Mucosa of rectum (tissue), 2 donors: Measurements from ENCODE around the gene LAPTM5.

Experiments
- H3K27ac ChIP-seq, 2 donors: one replicate each; pipeline ENCODE4 v1.7.0; 2013; ENCODE audit warnings: inconsistent platforms in 2 of 2, low read depth in 2 of 2, low read length in 2 of 2
- H3K27me3 ChIP-seq, 2 donors: one replicate each; pipeline ENCODE4 v1.7.0; 2013; ENCODE audit warnings: low read length in 2 of 2; ENCODE audit not compliant: control insufficient read depth in 2 of 2, insufficient read depth in 2 of 2
- H3K36me3 ChIP-seq, 2 donors: one replicate each; pipeline ENCODE4 v1.7.0; 2013; ENCODE audit warnings: low read length in 2 of 2; ENCODE audit not compliant: control insufficient read depth in 2 of 2, insufficient read depth in 2 of 2
- H3K4me1 ChIP-seq, 2 donors: one replicate each; pipeline ENCODE4 v1.7.0; 2013; ENCODE audit warnings: low read length in 2 of 2, mild to moderate bottlenecking in 1 of 2; ENCODE audit not compliant: control insufficient read depth in 2 of 2, insufficient read depth in 2 of 2
- H3K4me3 ChIP-seq, 2 donors: one replicate each; pipeline ENCODE4 v1.7.0; 2013; ENCODE audit warnings: low read length in 2 of 2
- H3K9ac ChIP-seq, 2 donors: one replicate each; pipeline ENCODE4 v1.7.0; 2013; ENCODE audit warnings: low read length in 2 of 2, low read depth in 1 of 2, mild to moderate bottlenecking in 1 of 2
- H3K9me3 ChIP-seq, 2 donors: one replicate each; pipeline ENCODE4 v1.7.0; 2013; ENCODE audit warnings: low read length in 2 of 2; ENCODE audit not compliant: control insufficient read depth in 2 of 2
- donor health status: healthy.
- donor health status: Normal muscosa, but diverticular disease.

Gene LAPTM5

DNA sequence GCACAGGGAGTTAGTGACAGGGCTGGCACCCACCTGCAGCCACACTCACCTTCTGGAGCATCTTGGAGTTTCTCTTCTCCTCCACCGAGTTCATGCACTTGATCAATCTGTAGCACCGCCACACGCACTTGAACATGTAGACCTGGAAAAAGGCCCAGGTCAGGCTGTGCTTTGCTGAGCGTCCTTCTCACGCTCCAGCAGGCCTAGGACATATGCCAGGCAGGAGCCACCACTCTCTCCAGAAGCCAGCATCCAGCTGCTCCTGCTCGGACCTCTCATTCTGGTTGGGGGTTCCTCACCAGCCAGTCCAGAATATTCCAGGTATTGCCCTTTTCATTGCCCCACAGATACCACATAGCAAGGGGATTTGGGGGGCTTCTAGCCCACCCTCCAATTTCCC lies 22.4 kb downstream of the LAPTM5 start:
- no peak overlapping the region for H3K4me3 ChIP-seq
- no peaks in the 10 kb centered on the region for H3K9me3 ChIP-seq
- H3K9ac ChIP-seq: no peak overlapping the region
- H3K36me3 ChIP-seq: peaks cover 3 to 29% of the 10 kb centered on the region in 2 donors
- no peak overlapping the region for H3K27ac ChIP-seq
- no peaks in the 10 kb centered on the region for H3K27me3 ChIP-seq
- H3K4me1 ChIP-seq: peaks cover 0 to 4% of the 10 kb centered on the region in 2 donors

DNA sequence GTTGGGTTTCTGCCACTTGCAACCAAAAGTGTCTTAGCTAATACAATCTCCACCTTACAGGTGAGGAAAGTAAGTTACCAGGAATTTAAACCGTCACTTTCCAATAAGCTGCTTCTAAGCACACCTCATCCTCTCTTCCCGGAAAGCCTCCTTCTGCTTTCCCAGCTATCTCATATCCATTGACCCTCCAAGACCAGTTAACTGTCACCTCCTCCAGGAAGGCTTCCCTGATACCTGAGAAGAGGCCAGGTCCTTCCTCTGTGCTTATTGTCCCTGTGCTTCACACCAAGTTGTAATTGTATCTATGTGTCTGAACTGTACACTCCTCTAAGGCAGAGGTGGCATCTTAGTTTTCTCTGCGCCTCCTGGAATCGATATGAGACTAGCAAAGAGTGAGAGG lies 23.0 kb downstream of the LAPTM5 start:
- Histone ChIP-seq H3K4me3 (no peak overlapping the region), H3K9me3 (no peaks in the 10 kb centered on the region), H3K4me1 (peaks cover 0 to 2% of the 10 kb centered on the region in 2 donors), H3K27ac (no peak overlapping the region), H3K9ac (no peak overlapping the region), H3K27me3 (no peaks in the 10 kb centered on the region), H3K36me3 (peaks cover 3 to 29% of the 10 kb centered on the region in 2 donors)

DNA sequence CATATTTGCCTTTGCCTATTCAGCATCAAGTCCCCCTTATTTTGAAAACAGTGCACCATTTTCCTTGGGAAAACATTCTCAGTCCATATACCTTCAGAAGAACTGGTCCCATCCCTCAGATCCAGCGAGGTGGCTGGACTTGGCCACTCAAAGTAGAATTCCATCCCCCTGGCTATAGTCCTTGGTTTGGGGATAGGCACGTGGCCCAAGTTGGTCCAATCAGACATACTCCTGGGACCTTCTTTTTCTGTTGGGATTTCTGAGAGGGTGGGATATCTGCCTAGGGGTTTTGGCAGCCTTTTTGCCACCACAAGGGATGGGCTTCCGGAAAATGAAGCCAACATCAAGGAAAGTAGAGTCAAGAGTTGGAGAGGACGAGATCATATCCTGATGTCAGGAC lies 23.5 kb downstream of the LAPTM5 start:
- no peak overlapping the region for H3K4me3 ChIP-seq
- H3K4me1 ChIP-seq: peaks cover 0 to 2% of the 10 kb centered on the region in 2 donors
- no peaks in the 10 kb centered on the region for H3K27me3 ChIP-seq
- no peaks in the 10 kb centered on the region for H3K9me3 ChIP-seq
- H3K27ac ChIP-seq: no peak overlapping the region
- no peak overlapping the region for H3K9ac ChIP-seq
- H3K36me3 ChIP-seq: peaks cover 3 to 29% of the 10 kb centered on the region in 2 donors

DNA sequence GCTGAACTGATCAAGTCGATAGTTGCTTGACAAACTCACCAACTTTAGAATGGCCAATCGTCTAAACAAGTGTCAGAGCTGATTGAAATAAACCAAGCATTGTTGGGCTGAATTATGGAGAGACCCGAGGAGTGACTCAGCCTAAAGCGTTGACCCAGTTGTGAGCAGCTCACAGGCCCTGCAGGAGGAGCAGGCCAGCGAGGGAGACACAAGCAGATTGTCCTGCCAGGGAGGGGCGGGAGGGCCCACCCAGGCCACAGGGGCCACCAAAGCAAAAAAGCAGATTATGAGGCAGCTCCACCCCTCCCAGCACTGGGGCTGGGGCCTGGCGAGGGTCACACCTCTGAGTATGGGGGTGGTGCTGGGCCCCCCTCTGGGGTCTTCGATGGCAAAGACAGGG lies 24.1 kb downstream of the LAPTM5 start:
- no peak overlapping the region for H3K4me3 ChIP-seq
- no peak overlapping the region for H3K9ac ChIP-seq
- H3K27ac ChIP-seq: no peak overlapping the region
- H3K9me3 ChIP-seq: no peaks in the 10 kb centered on the region
- H3K4me1 ChIP-seq: peaks cover 0 to 2% of the 10 kb centered on the region in 2 donors
- no peaks in the 10 kb centered on the region for H3K27me3 ChIP-seq
- H3K36me3 ChIP-seq: peaks cover 0 to 25% of the 10 kb centered on the region in 2 donors

- no peak overlapping the region for H3K9ac ChIP-seq
- no peaks in the 10 kb centered on the region for H3K27me3 ChIP-seq
- H3K36me3 ChIP-seq: peaks cover 0 to 17% of the 10 kb centered on the region in 2 donors
- no peak overlapping the region for H3K27ac ChIP-seq
- H3K9me3 ChIP-seq: no peaks in the 10 kb centered on the region
- peaks cover 0 to 2% of the 10 kb centered on the region in 2 donors for H3K4me1 ChIP-seq
- H3K4me3 ChIP-seq: no peak overlapping the region
Observed at GRCh38 chr1:30732277-30732996, 25.1 kb downstream of the LAPTM5 start.

- peaks cover 0 to 15% of the 10 kb centered on the region in 2 donors for H3K36me3 ChIP-seq
- H3K9ac ChIP-seq: no peak overlapping the region
- H3K27ac ChIP-seq: no peak overlapping the region
- H3K4me1 ChIP-seq: peaks cover 0 to 2% of the 10 kb centered on the region in 2 donors
- no peak overlapping the region for H3K4me3 ChIP-seq
- H3K27me3 ChIP-seq: no peaks in the 10 kb centered on the region
- H3K9me3 ChIP-seq: no peaks in the 10 kb centered on the region
Observed at GRCh38 chr1:30731806-30732276, 25.7 kb downstream of the LAPTM5 start.

DNA sequence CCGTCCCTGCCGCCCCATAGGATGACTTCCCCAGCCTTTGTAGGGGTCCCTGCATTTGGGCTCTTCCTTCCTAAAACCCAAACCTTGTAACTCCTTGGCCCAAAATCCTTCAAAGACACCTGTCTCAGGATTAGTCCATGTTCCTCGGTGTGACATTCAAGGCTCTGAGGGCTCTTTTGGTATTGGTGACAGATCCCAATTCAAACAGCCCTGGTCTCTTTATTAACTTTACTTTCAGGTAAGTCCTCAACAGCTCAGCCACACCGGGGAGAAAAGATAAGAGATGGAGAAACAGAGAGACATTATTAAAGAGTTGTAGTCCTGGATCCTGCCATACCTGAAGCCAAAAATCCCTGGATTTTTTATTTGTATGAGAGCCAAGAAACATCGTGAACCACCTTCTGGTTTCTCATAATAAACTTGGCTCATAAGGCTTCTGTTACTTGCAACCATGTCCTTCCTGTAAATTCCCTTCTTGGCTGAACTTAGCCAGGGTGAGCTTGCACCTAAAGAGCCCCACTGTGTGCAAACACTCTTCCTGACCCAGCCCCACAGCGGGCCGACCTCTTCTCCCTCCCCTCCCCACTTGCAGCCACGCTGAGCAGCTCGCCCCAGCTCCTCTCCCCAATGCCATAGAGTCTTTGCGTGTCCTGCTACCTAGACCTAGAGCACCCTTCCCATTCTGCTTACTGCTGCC lies 26.3 kb downstream of the LAPTM5 start:
- no peaks in the 10 kb centered on the region for H3K9me3 ChIP-seq
- no peak overlapping the region for H3K4me3 ChIP-seq
- peaks cover 0 to 15% of the 10 kb centered on the region in 2 donors for H3K36me3 ChIP-seq
- peaks cover 0 to 2% of the 10 kb centered on the region in 2 donors for H3K4me1 ChIP-seq
- no peak overlapping the region for H3K9ac ChIP-seq
- no peaks in the 10 kb centered on the region for H3K27me3 ChIP-seq
- H3K27ac ChIP-seq: no peak overlapping the region

- Histone ChIP-seq H3K9me3 (no peaks in the 10 kb centered on the region), H3K27me3 (no peaks in the 10 kb centered on the region), H3K36me3 (peaks cover 0 to 11% of the 10 kb centered on the region in 2 donors), H3K4me1 (peaks cover 0 to 2% of the 10 kb centered on the region in 2 donors), H3K4me3 (no peak overlapping the region), H3K9ac (no peak overlapping the region), H3K27ac (no peak overlapping the region)
Observed at GRCh38 chr1:30730346-30731108, 27.0 kb downstream of the LAPTM5 start.

- Histone ChIP-seq H3K27me3 (no peaks in the 10 kb centered on the region), H3K36me3 (peaks cover 0 to 9% of the 10 kb centered on the region in 2 donors), H3K9ac (no peak overlapping the region), H3K4me1 (peaks cover 0 to 2% of the 10 kb centered on the region in 2 donors), H3K27ac (no peak overlapping the region), H3K9me3 (no peaks in the 10 kb centered on the region), H3K4me3 (no peak overlapping the region)
Observed at GRCh38 chr1:30729901-30730300, 27.7 kb downstream of the LAPTM5 start.
